GM18508 (cell line): Measurements from ENCODE around the gene TSLP.

Experiments used
- ATAC-seq: cut with Tn5 transposase; IDR thresholded peaks from one replicate; pipeline ENCODE4 v1.9.1; 2021; ENCODE audit warnings: moderate number of reproducible peaks; ENCODE audit not compliant: insufficient read depth, unreplicated experiment

The TSLP gene

DNA sequence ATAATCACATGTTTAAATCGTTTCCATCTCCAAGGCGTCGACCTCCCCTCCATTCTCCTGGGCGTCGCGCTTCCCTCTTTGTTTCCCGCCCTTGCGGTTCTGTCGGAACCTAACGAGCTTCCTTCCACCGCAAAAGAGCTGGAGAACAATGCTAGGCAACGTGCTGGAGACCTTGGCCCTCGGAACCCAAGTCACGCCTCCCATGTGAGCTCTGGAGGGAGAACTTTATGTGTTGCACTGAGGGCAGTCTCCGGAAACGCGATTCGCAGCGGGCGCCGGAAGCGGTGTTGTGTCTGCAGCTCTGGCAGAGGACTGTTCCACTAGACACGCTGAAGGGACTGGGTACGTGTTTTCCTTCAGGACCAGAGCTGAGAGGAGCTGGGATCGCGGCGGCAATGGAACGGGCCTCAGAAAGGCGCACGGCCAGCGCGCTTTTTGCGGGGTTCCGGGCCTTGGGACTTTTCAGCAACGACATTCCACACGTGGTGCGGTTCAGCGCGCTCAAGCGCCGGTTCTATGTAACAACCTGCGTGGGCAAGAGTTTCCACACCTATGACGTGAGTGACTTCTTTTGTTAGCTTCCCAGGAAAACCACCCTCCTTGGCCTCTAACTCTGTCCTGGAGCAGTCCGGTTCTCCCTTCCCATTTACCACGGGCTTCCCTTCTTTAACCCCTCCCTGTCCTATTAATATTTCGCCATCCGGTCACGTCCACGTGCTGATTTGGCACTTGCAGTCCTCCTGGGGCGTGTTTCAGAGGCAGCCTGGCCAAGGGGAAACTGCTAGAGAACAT lies 20.7 kb downstream of the TSLP start, which contains the start of gene WDR36:
WDR36 (plus strand) TSS at position 287 of the 792 bp plus-strand sequence; CDS start at position 396, 109 bp downstream.
- peak; percentile 74 for ATAC-seq

- ATAC-seq: no peak
Measured at GRCh38 chr5:111095982-111096381, 24.5 kb downstream of the TSLP start.

GRCh38 chr5:111099058-111099778 lies 27.7 kb downstream of the TSLP start:
- no peak for ATAC-seq

- no peak for ATAC-seq
Measured at GRCh38 chr5:111106320-111106948, 34.9 kb downstream of the TSLP start.

DNA sequence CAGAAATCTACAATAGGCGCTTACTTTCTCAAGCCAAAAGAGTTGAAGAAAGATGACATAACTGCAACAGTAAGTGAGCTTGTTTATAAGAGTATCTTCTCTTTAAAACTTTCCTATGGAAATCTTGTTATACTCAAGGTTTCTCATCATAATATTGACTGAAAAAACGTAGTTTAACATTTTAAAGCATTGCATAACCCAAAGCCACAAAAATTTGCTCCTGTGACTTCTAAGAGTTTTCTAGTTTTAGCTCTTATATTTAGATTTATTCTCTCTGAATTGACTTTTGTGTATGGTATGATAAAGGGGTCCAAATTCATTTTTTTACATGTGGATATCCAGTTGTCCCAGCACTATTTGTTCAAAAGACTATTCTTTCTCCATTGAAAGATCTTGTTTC lies 35.9 kb downstream of the TSLP start:
- no peak for ATAC-seq

DNA sequence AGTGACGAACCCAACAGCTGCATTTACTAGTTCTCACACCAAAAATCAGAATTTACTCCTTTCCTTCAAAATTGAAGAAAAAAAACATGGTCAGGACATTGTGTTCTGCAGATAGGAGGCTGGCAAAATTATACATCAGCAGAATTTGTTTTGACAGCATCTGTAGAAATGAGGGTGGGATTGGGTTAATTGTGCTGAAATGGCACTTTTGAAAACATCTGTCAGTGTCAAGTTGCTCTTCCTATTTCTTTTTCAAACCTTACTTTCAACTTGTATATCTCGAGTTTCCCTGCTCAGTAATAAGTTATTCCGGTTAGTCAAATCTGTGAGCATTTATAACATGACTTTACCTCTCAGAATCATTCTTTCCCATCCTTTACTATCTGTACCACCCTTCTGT lies 40.4 kb downstream of the TSLP start:
- ATAC-seq: no peak

DNA sequence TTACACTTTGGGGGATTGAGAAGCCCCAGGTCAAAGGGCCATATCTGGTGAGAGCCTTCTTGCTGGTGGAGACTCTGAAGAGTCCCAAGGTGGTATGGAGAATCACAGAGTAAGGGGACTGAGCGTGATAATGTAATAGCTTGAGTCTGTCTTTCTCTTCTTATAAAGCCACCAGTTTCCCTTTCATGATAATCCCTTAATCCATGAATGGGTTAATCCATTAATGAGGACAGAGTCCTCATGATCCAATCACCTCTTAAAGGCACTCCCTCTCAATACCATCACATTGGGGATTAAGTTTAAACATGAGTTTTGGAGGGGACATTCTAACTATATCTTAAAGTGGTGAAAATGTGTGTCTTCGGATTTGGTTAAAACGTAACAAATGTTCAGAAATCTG lies 42.2 kb downstream of the TSLP start:
- ATAC-seq: no peak

DNA sequence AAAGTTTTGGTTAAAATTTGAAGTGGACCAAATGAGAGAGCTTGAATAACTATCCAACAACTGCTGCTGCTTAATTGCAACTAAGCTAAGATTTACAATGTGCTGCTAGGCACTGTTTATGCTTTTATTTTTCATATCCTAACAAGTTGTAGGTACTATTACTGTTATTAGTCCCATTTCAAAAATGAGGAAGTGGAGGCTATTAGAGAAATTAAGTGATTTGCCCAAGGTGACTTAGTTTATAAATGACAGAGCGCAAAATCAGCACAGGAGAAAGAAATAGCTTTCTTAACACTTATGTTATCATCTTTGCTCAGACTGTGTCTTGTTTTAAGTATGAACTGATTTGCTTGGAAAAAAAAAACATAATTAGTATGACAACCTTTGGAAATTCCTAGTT lies 43.7 kb downstream of the TSLP start:
- no peak for ATAC-seq

GRCh38 chr5:111116550-111116949 lies 45.0 kb downstream of the TSLP start:
- ATAC-seq: no peak

GRCh38 chr5:111117136-111117535 lies 45.6 kb downstream of the TSLP start:
- no peak for ATAC-seq

DNA sequence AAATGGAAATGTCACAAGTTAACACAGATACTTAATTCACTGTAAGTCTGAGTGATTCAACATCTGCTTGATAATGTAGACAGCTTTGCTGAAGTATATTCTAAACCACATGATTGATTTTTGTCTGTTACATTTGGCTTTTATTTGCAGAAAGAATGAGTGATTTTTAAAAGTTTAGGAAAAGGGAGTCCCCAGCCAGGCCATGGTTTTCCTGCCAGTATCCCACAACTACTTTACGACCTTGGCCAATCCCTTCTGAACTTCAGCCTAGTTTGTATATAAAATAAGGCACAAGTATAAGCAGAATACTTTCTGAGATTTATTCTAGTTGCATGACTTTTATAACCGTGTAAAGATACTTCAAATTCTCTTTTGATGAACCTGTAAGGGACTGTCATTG lies 47.7 kb downstream of the TSLP start:
- ATAC-seq: no peak

- no peak for ATAC-seq
Measured at GRCh38 chr5:111119856-111120255, 48.3 kb downstream of the TSLP start.

DNA sequence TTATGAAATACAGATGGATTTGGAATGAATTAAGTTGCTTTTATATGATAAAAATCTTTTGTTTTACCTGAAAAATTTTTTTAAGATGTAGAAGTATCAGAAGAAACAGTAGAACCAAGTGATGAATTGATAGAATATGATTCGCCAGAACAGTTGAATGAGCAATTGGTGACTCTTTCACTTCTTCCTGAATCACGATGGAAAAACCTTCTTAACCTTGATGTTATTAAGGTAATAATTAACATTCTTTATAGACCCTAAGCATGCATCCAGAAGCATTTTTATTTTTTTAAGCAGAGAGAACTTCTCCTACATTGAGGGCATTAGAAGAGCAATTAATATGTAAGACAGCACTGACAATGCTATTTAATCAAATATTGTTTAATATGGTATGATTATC lies 49.4 kb downstream of the TSLP start:
- no peak for ATAC-seq

DNA sequence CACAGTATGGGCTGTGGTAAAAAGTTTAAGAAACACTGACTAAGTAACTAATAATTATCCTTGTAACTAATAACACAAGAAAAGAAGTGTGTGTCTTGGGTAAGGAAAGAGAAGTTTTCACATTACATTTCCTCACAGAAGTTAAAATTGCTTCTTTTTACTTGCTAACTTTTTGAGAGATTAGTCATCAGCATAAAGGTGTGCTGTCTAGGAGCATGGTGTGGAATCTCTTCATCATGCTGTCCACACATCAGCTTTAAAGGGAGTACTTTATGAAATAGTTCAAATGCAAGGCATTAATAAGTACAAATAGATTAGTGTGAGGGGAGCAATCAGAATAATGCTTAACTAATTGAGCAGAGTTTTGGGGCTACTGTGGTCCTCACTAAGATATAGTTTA lies 50.4 kb downstream of the TSLP start:
- no peak for ATAC-seq

DNA sequence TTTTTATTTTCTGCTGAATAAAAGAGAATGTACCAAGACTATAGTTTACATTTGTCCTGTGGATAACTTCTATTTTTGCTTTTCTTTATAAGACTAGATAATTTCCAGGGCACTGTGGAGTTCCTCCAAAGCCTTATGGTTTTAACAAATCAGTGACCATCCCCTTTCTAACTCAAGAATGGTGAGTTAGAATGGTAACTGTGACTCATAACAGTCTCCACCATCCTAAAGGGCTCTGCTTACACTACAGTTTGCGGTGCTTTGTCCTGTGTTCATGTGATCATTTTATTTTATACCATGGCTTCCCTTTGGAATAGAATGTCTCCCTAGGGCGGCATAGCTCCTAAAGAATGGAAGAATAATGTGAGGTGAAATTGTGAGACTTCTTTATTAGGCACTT lies 50.9 kb downstream of the TSLP start:
- ATAC-seq: no peak

DNA sequence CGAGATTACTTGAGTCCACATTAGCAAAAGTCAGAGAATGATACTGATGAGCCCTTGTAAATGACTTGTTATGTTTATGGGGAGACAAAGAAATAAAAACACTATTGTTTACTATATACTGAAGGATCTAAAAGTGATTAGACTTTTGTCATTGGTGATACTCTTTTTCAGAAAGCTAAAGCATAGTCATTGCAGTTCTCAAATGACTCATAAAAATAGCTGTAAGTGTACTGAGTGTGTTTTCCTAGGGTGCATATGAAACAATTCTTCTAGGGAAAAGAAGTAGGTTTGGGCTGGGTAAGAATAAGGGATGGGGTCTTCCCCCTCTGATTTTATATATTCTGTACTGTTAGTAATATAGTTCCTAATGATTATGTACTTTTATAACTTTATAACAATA lies 53.3 kb downstream of the TSLP start:
- ATAC-seq: no peak

GRCh38 chr5:111126896-111127295 lies 55.4 kb downstream of the TSLP start:
- no peak for ATAC-seq
